Tibial artery (tissue), 4 donors: ENCODE measurements around the gene DSCAM.

Experiments
- DNase-seq, 2 donors: peaks; one replicate each; pipeline ENCODE4 v3.0.0-alpha.2; 2019
- H3K27ac ChIP-seq, 2 donors: fragments of 200-600 bp; sonication (generic) in 1 of 2; 1 replicate in 1 of 2; 2 replicates in 1 of 2; pipeline ENCODE4 v1.5.1; 2018 to 2019; ENCODE audit warnings: mild to moderate bottlenecking in 1 of 2
- H3K27me3 ChIP-seq, 2 donors: fragments of 200-600 bp; sonication (generic) in 1 of 2; one replicate each; pipeline versions ENCODE4 v1.5.1 to v1.6.0; 2016 to 2019
- H3K36me3 ChIP-seq, 3 donors: fragments of 200-600 bp; sonication (generic) in 2 of 3; one replicate each; pipeline ENCODE4 v1.5.1; 2016 to 2019; ENCODE audit warnings: mild to moderate bottlenecking in 2 of 3
- H3K4me1 ChIP-seq, 4 donors: fragments of 200-600 bp; sonication (generic) in 2 of 4; 1 replicate in 3 of 4; 2 replicates in 1 of 4; pipeline ENCODE4 v1.5.1; 2016 to 2019
- H3K4me3 ChIP-seq, 2 donors: fragments of 200-600 bp; sonication (generic) in 1 of 2; 1 replicate in 1 of 2; 2 replicates in 1 of 2; pipeline ENCODE4 v1.5.1; 2018 to 2019; ENCODE audit warnings: mild to moderate bottlenecking in 2 of 2
- H3K9me3 ChIP-seq, 3 donors: fragments of 200-600 bp; sonication (generic) in 1 of 3; one replicate each; pipeline ENCODE4 v1.5.1; 2016 to 2019
- intact Hi-C: fragments of 100-400 bp; cut with DNase I; formaldehyde crosslinking; loops from one replicate; pipeline ENCODE4 v1.15.0; 2023; ENCODE audit warnings: low total_unique reads
- TF ChIP-seq, protein P1 (sequence below), 2 experiments: fragments of 200-600 bp in 1 of 2; fragments of 450-650 bp in 1 of 2; IDR thresholded peaks; one replicate each; pipeline ENCODE4 v1.5.1; 2017 to 2019; ENCODE audit warnings: antibody characterized with exemption in 2 of 2, mild to moderate bottlenecking in 1 of 2, moderate library complexity in 1 of 2

Gene DSCAM

GRCh38 chr21:40732253-40733023, 114.5 kb downstream of the DSCAM start:
- no peaks in the 10 kb centered on the region for H3K4me1 ChIP-seq
- intact Hi-C loops: no loop called here
- TF ChIP-seq, protein P1, sequence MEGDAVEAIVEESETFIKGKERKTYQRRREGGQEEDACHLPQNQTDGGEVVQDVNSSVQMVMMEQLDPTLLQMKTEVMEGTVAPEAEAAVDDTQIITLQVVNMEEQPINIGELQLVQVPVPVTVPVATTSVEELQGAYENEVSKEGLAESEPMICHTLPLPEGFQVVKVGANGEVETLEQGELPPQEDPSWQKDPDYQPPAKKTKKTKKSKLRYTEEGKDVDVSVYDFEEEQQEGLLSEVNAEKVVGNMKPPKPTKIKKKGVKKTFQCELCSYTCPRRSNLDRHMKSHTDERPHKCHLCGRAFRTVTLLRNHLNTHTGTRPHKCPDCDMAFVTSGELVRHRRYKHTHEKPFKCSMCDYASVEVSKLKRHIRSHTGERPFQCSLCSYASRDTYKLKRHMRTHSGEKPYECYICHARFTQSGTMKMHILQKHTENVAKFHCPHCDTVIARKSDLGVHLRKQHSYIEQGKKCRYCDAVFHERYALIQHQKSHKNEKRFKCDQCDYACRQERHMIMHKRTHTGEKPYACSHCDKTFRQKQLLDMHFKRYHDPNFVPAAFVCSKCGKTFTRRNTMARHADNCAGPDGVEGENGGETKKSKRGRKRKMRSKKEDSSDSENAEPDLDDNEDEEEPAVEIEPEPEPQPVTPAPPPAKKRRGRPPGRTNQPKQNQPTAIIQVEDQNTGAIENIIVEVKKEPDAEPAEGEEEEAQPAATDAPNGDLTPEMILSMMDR (IDR thresholded peaks at IDR 0.05): no peak
- no peak overlapping the region for H3K27ac ChIP-seq
- no peak overlapping the region for H3K4me3 ChIP-seq
- no peaks in the 10 kb centered on the region for H3K27me3 ChIP-seq
- DNase-seq: no peak
- no peaks in the 10 kb centered on the region for H3K36me3 ChIP-seq
- H3K9me3 ChIP-seq: no peaks in the 10 kb centered on the region

- H3K4me1 ChIP-seq: no peaks in the 10 kb centered on the region
- DNase-seq: no peak
- H3K36me3 ChIP-seq: no peaks in the 10 kb centered on the region
- no peak overlapping the region for H3K4me3 ChIP-seq
- TF ChIP-seq, protein P1 (IDR thresholded peaks at IDR 0.05): no peak
- H3K27me3 ChIP-seq: no peaks in the 10 kb centered on the region
- intact Hi-C loops: no loop called here
- H3K27ac ChIP-seq: no peak overlapping the region
- no peaks in the 10 kb centered on the region for H3K9me3 ChIP-seq
Observed at GRCh38 chr21:40731206-40731605, 115.8 kb downstream of the DSCAM start.

GRCh38 chr21:40730426-40730800, 116.5 kb downstream of the DSCAM start:
- intact Hi-C loops: no loop called here
- TF ChIP-seq, protein P1 (IDR thresholded peaks at IDR 0.05): no peak
- no peaks in the 10 kb centered on the region for H3K27me3 ChIP-seq

DNA sequence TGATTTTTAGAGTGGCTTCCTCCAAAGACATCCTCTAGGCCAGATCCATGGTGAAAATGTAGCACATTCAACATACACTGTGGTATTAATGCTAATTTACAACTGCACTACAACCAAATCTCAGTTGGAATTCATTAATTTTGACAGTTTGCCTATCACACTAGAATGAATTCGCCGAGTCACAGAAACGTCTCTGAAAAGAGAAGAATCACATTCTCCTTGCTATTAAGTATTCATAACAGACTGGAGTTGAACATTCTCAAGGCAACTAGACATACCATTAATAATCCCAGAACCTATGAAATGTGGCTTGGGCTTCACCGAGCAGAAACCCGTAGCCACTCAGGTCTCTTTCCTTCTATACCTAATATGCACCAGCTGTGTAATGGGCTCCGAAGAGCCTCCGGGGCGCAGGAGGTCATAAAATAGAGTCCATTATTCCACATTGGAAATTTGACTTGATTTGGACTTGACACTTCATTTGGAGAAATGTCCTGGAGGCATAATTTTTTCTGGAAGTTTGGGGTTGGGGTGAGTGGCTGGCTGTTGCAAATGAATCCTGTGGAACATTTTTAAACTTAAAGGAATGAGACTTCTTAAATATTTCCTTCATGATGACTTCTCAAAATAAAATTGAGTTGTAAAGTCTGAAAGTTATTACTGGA, 117.1 kb downstream of the DSCAM start:
- no peaks in the 10 kb centered on the region for H3K9me3 ChIP-seq
- no peaks in the 10 kb centered on the region for H3K4me1 ChIP-seq
- H3K4me3 ChIP-seq: no peak overlapping the region
- no peaks in the 10 kb centered on the region for H3K27me3 ChIP-seq
- no peak for DNase-seq
- intact Hi-C loops: no loop called here
- no peak overlapping the region for H3K27ac ChIP-seq
- H3K36me3 ChIP-seq: no peaks in the 10 kb centered on the region
- TF ChIP-seq, protein P1 (IDR thresholded peaks at IDR 0.05): no peak

More at GRCh38 chr21:40730426-40730800, 116.5 kb downstream of the DSCAM start:
- Histone ChIP-seq H3K9me3 (no peaks in the 10 kb centered on the region), H3K36me3 (no peaks in the 10 kb centered on the region), H3K4me3 (no peak overlapping the region), H3K4me1 (no peaks in the 10 kb centered on the region), H3K27ac (no peak overlapping the region)
- DNase-seq: no peak

DNA sequence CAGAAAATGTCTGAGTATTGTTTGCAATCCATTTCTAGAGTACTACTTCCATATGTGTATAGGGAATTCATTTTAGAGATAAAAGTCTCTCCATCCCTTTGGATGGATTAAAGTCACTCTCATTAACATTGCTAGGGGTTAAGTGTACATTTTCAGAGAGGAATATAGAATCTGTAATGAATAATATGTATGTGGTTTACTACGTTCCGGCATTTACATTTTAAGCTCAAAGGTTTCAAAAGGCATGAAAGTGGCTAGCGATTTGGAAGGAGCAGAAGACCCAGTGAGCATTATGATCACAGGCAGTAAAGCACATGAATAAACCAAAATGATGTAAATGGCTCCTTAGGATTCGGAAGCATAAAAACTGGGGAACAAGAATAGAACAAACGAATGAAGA, 123.0 kb downstream of the DSCAM start:
- no peak overlapping the region for H3K4me3 ChIP-seq
- TF ChIP-seq, protein P1 (IDR thresholded peaks at IDR 0.05): no peak
- no peak for DNase-seq
- H3K27ac ChIP-seq: no peak overlapping the region
- no peaks in the 10 kb centered on the region for H3K27me3 ChIP-seq
- H3K4me1 ChIP-seq: no peaks in the 10 kb centered on the region
- peaks cover 0 to 5% (median 0%) of the 10 kb centered on the region in 3 donors for H3K9me3 ChIP-seq
- H3K36me3 ChIP-seq: no peaks in the 10 kb centered on the region
- intact Hi-C loops: no loop called here
